H9 (cell line): ENCODE results near the gene B3GNT5. TPM values are rescaled to one million over a fixed set of nuclear protein-coding genes. Genes with fewer than 3 reads are reported as not detected.

Experiments
- DNase-seq: peaks from one replicate; pipeline ENCODE4 v3.0.0-alpha.2; 2017
- H2AFZ ChIP-seq: one replicate; pipeline ENCODE4 v1.6.1; 2013; ENCODE audit warnings: mild to moderate bottlenecking, low read length, control low read depth, moderate library complexity
- H2AK5ac ChIP-seq: 2 replicates; pipeline ENCODE4 v1.6.1; 2013; ENCODE audit warnings: low read length, control low read depth, mixed read lengths; ENCODE audit not compliant: insufficient read length
- H2BK120ac ChIP-seq: one replicate; pipeline ENCODE4 v1.6.1; 2013; ENCODE audit warnings: low read depth, mild to moderate bottlenecking, low read length, control low read depth, inconsistent platforms; ENCODE audit not compliant: poor library complexity, severe bottlenecking
- H2BK12ac ChIP-seq: 2 replicates; pipeline ENCODE4 v1.6.1; 2013; ENCODE audit warnings: low read length, control low read depth, mixed read lengths, low read depth; ENCODE audit not compliant: insufficient read length
- H2BK15ac ChIP-seq: 2 replicates; pipeline ENCODE4 v1.6.1; 2013; ENCODE audit warnings: low read depth, low read length, control low read depth
- H2BK20ac ChIP-seq: one replicate; pipeline ENCODE4 v1.6.1; 2013; ENCODE audit warnings: low read depth, mild to moderate bottlenecking, low read length, control low read depth, inconsistent platforms; ENCODE audit not compliant: poor library complexity, severe bottlenecking
- H2BK5ac ChIP-seq: 2 replicates; pipeline ENCODE4 v1.6.1; 2013; ENCODE audit warnings: low read length, control low read depth, mixed read lengths; ENCODE audit not compliant: insufficient read length
- H3K14ac ChIP-seq: 2 replicates; pipeline ENCODE4 v1.6.1; 2013; ENCODE audit warnings: low read length, control low read depth; ENCODE audit not compliant: insufficient read depth
- H3K18ac ChIP-seq: 2 replicates; pipeline ENCODE4 v1.6.1; 2013; ENCODE audit warnings: low read depth, mild to moderate bottlenecking, mixed read lengths, low read length, control low read depth; ENCODE audit not compliant: insufficient read length
- H3K23ac ChIP-seq: 2 replicates; pipeline ENCODE4 v1.6.1; 2013; ENCODE audit warnings: low read length, control low read depth, mixed read lengths, low read depth; ENCODE audit not compliant: insufficient read length
- H3K23me2 ChIP-seq: 2 replicates; pipeline ENCODE4 v1.6.1; 2013; ENCODE audit warnings: low read depth, mild to moderate bottlenecking, mixed read lengths, low read length, control low read depth; ENCODE audit not compliant: insufficient read length, poor library complexity, severe bottlenecking
- H3K27ac ChIP-seq: 2 replicates; pipeline ENCODE4 v1.5.1; 2013; ENCODE audit warnings: low read length, control low read depth, mixed read lengths, low read depth; ENCODE audit not compliant: insufficient read length
- H3K27me3 ChIP-seq: 2 replicates; pipeline ENCODE4 v1.6.1; 2013; ENCODE audit warnings: low read length, control low read depth, inconsistent platforms; ENCODE audit not compliant: insufficient read depth
- H3K4ac ChIP-seq: 2 replicates; pipeline ENCODE4 v1.6.1; 2013; ENCODE audit warnings: low read depth, mild to moderate bottlenecking, control low read depth, inconsistent platforms, low read length, moderate library complexity
- H3K4me1 ChIP-seq: 2 replicates; pipeline ENCODE4 v1.6.1; 2013; ENCODE audit warnings: low read length, control low read depth, inconsistent platforms; ENCODE audit not compliant: insufficient read depth
- H3K4me2 ChIP-seq: 2 replicates; pipeline ENCODE4 v1.6.1; 2013; ENCODE audit warnings: low read length, control low read depth, mixed read lengths; ENCODE audit not compliant: insufficient read length, insufficient read depth
- H3K56ac ChIP-seq: 2 replicates; pipeline ENCODE4 v1.6.1; 2013; ENCODE audit warnings: low read depth, mild to moderate bottlenecking, mixed read lengths, low read length, control low read depth; ENCODE audit not compliant: insufficient read length
- H3K79me1 ChIP-seq: 2 replicates; pipeline ENCODE4 v1.6.1; 2013; ENCODE audit warnings: low read depth, mild to moderate bottlenecking, moderate library complexity, low read length, control low read depth, inconsistent platforms; ENCODE audit not compliant: insufficient read depth, poor library complexity, severe bottlenecking
- H3K79me2 ChIP-seq: 2 replicates; pipeline ENCODE4 v1.6.1; 2013; ENCODE audit warnings: low read length, control low read depth, inconsistent platforms; ENCODE audit not compliant: insufficient read depth
- H3K9ac ChIP-seq: 2 replicates; pipeline ENCODE4 v1.6.1; 2013; ENCODE audit warnings: low read length, control low read depth, mixed read lengths; ENCODE audit not compliant: insufficient read length; ENCODE audit errors: extremely low read depth
- H3K9me3 ChIP-seq: one replicate; pipeline ENCODE4 v1.6.1; 2013; ENCODE audit warnings: low read depth, low read length, inconsistent platforms; ENCODE audit not compliant: control insufficient read depth
- H3T11ph ChIP-seq: one replicate; pipeline ENCODE4 v1.6.1; 2013; ENCODE audit warnings: mild to moderate bottlenecking, low read length, control low read depth, inconsistent platforms
- H4K20me1 ChIP-seq: one replicate; pipeline ENCODE4 v1.6.1; 2013; ENCODE audit not compliant: control insufficient read depth, insufficient read length, insufficient read depth
- H4K5ac ChIP-seq: 2 replicates; pipeline ENCODE4 v1.6.1; 2013; ENCODE audit warnings: low read depth, mild to moderate bottlenecking, mixed read lengths, low read length, control low read depth; ENCODE audit not compliant: insufficient read length
- H4K8ac ChIP-seq: replicated peaks from 2 replicates; pipeline ENCODE4 v1.6.1; 2013; ENCODE audit warnings: low read length, control low read depth, mixed read lengths, low read depth; ENCODE audit not compliant: insufficient read length
- H4K91ac ChIP-seq: 2 replicates; pipeline ENCODE4 v1.6.1; 2013; ENCODE audit warnings: low read depth, mild to moderate bottlenecking, moderate library complexity, mixed read lengths, low read length, control low read depth; ENCODE audit not compliant: insufficient read length
- H3K27ac Mint-ChIP-seq, 3 experiments: 2 replicates in 2 of 3; 3 replicates in 1 of 3; pipeline ENCODE4 v1.8.0; 2020 to 2021; ENCODE audit warnings: mixed read lengths in 3 of 3, mild to moderate bottlenecking in 1 of 3, moderate library complexity in 1 of 3
- H3K27me3 Mint-ChIP-seq: 2 replicates; pipeline ENCODE4 v1.8.0; 2021; ENCODE audit warnings: low read depth, mild to moderate bottlenecking, moderate library complexity, mixed read lengths
- H3K36me3 Mint-ChIP-seq, 3 experiments: 2 replicates in 2 of 3; 3 replicates in 1 of 3; pipeline ENCODE4 v1.8.0; 2020 to 2021; ENCODE audit warnings: low read depth in 3 of 3, mixed read lengths in 3 of 3; ENCODE audit not compliant: insufficient read depth in 1 of 3
- H3K4me1 Mint-ChIP-seq, 2 experiments: 2 replicates each; pipeline ENCODE4 v1.8.0; 2020; ENCODE audit warnings: mixed read lengths in 2 of 2
- H3K4me3 Mint-ChIP-seq, 2 experiments: 2 replicates in 1 of 2; 3 replicates in 1 of 2; pipeline ENCODE4 v1.8.0; 2020 to 2021; ENCODE audit warnings: mild to moderate bottlenecking in 2 of 2, mixed read lengths in 2 of 2, moderate library complexity in 1 of 2
- H3K9me3 Mint-ChIP-seq, 2 experiments: 2 replicates in 1 of 2; 3 replicates in 1 of 2; pipeline ENCODE4 v1.8.0; 2020; ENCODE audit warnings: mild to moderate bottlenecking in 2 of 2, mixed read lengths in 2 of 2, moderate library complexity in 1 of 2
- WGBS: extraction: QIAGEN DNeasy Blood & Tissue Kit; methylation state at CpG from one replicate; pipeline ENCODE4 v1.1.7; 2013; ENCODE audit warnings: missing lambda C conversion rate, low lambda C conversion rate, mixed read lengths; ENCODE audit not compliant: insufficient read length; ENCODE audit errors: extremely low coverage; 5-methylcytosine and 5-hydroxymethylcytosine counted together
- total RNA-seq: library from RNA; stranded (reverse); gene quantifications from 2 replicates; pipeline ENCODE4 v1.2.1, GENCODE V29; 2021
- TF ChIP-seq, protein P1 (sequence below): fragments of 200-600 bp; sonication (generic); conservative IDR thresholded peaks from 3 replicates; pipeline ENCODE4 v1.8.0; 2021; ENCODE audit warnings: antibody characterized with exemption, mild to moderate bottlenecking

B3GNT5 gene
- total RNA-seq, 1 experiment from 2014 or later = 7.3 TPM

DNA sequence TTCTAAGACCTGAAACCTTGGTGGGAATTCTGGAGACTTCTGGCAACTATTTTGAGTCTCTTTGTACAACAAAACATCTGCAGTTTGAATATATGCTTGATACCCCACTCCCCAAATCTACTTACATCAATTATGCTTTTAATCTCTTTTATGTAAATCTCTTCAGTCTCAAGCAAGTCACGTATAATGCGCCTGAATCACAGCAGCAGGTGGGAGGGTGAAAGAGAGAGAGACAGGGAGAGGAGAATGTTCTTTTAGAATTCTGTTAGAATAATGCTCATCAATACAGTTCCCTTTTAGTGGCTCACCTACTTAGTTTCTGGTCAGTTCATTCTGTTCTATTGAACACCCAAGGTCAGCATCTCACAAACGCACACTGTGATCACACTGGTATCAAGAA lies 22.2 kb upstream of the B3GNT5 start:
- Histone ChIP-seq H4K20me1 (no peaks in the 10 kb centered on the region), H2BK5ac (no peak overlapping the region), H4K5ac (no peak overlapping the region), H3K9ac (no peak overlapping the region), H3K27ac (no peak overlapping the region), H4K91ac (no peak overlapping the region), H2AFZ (no peak overlapping the region), H2BK15ac (no peak overlapping the region), H2BK12ac (no peak overlapping the region), H2BK120ac (no peak overlapping the region), H2AK5ac (no peak overlapping the region), H2BK20ac (no peak overlapping the region), H3K4ac (no peak overlapping the region), H3K9me3 (no peaks in the 10 kb centered on the region), H3K23ac (no peak overlapping the region), H3K56ac (no peak overlapping the region), H3T11ph (no peak overlapping the region), H3K79me1 (no peaks in the 10 kb centered on the region), H3K4me2 (no peak overlapping the region), H3K23me2 (no peaks in the 10 kb centered on the region), H3K79me2 (no peaks in the 10 kb centered on the region), H3K4me1 (no peaks in the 10 kb centered on the region), H3K14ac (no peak overlapping the region), H3K27me3 (no peaks in the 10 kb centered on the region), H3K18ac (no peak overlapping the region), H4K8ac (no peak overlapping the region)
- no peaks in the 10 kb centered on the region for H3K36me3 Mint-ChIP-seq
- TF ChIP-seq, protein P1, sequence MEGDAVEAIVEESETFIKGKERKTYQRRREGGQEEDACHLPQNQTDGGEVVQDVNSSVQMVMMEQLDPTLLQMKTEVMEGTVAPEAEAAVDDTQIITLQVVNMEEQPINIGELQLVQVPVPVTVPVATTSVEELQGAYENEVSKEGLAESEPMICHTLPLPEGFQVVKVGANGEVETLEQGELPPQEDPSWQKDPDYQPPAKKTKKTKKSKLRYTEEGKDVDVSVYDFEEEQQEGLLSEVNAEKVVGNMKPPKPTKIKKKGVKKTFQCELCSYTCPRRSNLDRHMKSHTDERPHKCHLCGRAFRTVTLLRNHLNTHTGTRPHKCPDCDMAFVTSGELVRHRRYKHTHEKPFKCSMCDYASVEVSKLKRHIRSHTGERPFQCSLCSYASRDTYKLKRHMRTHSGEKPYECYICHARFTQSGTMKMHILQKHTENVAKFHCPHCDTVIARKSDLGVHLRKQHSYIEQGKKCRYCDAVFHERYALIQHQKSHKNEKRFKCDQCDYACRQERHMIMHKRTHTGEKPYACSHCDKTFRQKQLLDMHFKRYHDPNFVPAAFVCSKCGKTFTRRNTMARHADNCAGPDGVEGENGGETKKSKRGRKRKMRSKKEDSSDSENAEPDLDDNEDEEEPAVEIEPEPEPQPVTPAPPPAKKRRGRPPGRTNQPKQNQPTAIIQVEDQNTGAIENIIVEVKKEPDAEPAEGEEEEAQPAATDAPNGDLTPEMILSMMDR = no peak
- no peak for DNase-seq
- H3K27me3 Mint-ChIP-seq = no peaks in the 10 kb centered on the region
- no peaks in the 10 kb centered on the region for H3K9me3 Mint-ChIP-seq
- H3K4me1 Mint-ChIP-seq = no peaks in the 10 kb centered on the region
- no CpG with 5 or more reads among the region's 3 CpGs for WGBS
- no peak overlapping the region for H3K27ac Mint-ChIP-seq
- no peak overlapping the region for H3K4me3 Mint-ChIP-seq
